CD14-positive monocyte (primary cell): ENCODE data around the gene CRYBG3. TPM values are rescaled to one million over a fixed set of nuclear protein-coding genes. Genes with fewer than 3 reads are reported as not detected.
A peak's percentile ranks its signal among the peaks of the same experiment; 100 is the strongest.

Experiments
- DNase-seq, 3 donors: peaks; one replicate each; pipeline ENCODE4 v3.0.0-alpha.2; 2011 to 2022
- H2AFZ ChIP-seq: 2 replicates; pipeline ENCODE4 v1.6.0; 2012; ENCODE audit warnings: mild to moderate bottlenecking, low read depth, low read length, inconsistent platforms; ENCODE audit not compliant: insufficient read depth, poor library complexity, severe bottlenecking
- H3K27ac ChIP-seq, 2 donors: 1 replicate in 1 of 2; 2 replicates in 1 of 2; pipeline ENCODE4 v1.5.1; 2012 to 2013; ENCODE audit warnings: low read length in 2 of 2, control low read depth in 1 of 2, inconsistent platforms in 1 of 2, low read depth in 1 of 2, mild to moderate bottlenecking in 1 of 2
- H3K27me3 ChIP-seq, 2 donors: one replicate each; pipeline versions ENCODE4 v1.6.0 to v1.6.1; 2011 to 2013; ENCODE audit warnings: low read length in 2 of 2; ENCODE audit not compliant: control insufficient read depth in 2 of 2, insufficient read depth in 2 of 2
- H3K36me3 ChIP-seq, 2 donors: replicated peaks in 1 of 2; 1 replicate in 1 of 2; 2 replicates in 1 of 2; pipeline versions ENCODE4 v1.5.1 to v1.6.1; 2012 to 2013; ENCODE audit warnings: low read length in 2 of 2, control low read depth in 1 of 2, inconsistent platforms in 1 of 2, mild to moderate bottlenecking in 1 of 2; ENCODE audit not compliant: insufficient read depth in 2 of 2, control insufficient read depth in 1 of 2
- H3K4me1 ChIP-seq, 2 donors: 1 replicate in 1 of 2; 2 replicates in 1 of 2; pipeline versions ENCODE4 v1.5.1 to v1.6.1; 2012 to 2013; ENCODE audit warnings: low read length in 2 of 2, control low read depth in 1 of 2, inconsistent platforms in 1 of 2, mild to moderate bottlenecking in 1 of 2, moderate library complexity in 1 of 2; ENCODE audit not compliant: insufficient read depth in 2 of 2, control insufficient read depth in 1 of 2
- H3K4me2 ChIP-seq: replicated peaks from 2 replicates; pipeline ENCODE3; 2012; ENCODE audit warnings: low read length, moderate library complexity, mild to moderate bottlenecking; ENCODE audit not compliant: poor library complexity, severe bottlenecking; ENCODE audit errors: extremely low read depth
- H3K4me3 ChIP-seq, 3 experiments: fragments of 200-600 bp in 1 of 3; sonication (generic) in 1 of 3; replicated peaks in 1 of 3; 1 replicate in 2 of 3; 2 replicates in 1 of 3; pipeline ENCODE4 v1.5.1; 2011 to 2013; ENCODE audit warnings: low read length in 3 of 3, mild to moderate bottlenecking in 3 of 3, control low read depth in 2 of 3, low read depth in 2 of 3, inconsistent platforms in 1 of 3, moderate library complexity in 1 of 3
- H3K79me2 ChIP-seq: 2 replicates; pipeline ENCODE4 v1.6.0; 2012; ENCODE audit warnings: mild to moderate bottlenecking, control low read depth, inconsistent platforms, low read length, moderate library complexity; ENCODE audit not compliant: insufficient read depth
- H3K9ac ChIP-seq: 2 replicates; pipeline ENCODE4 v1.6.0; 2017; ENCODE audit warnings: low read length, mild to moderate bottlenecking; ENCODE audit not compliant: insufficient read depth, poor library complexity, severe bottlenecking
- H3K9me3 ChIP-seq, 2 donors: replicated peaks in 1 of 2; 1 replicate in 1 of 2; 2 replicates in 1 of 2; pipeline versions ENCODE4 v1.5.1 to v1.6.1; 2012 to 2013; ENCODE audit warnings: low read length in 2 of 2, control low read depth in 1 of 2; ENCODE audit not compliant: control insufficient read depth in 1 of 2, insufficient read depth in 1 of 2
- H4K20me1 ChIP-seq: 2 replicates; pipeline ENCODE4 v1.6.0; 2012; ENCODE audit warnings: mild to moderate bottlenecking, low read length, control low read depth, moderate library complexity; ENCODE audit not compliant: insufficient read depth
- H3K27ac Mint-ChIP-seq, 7 donors: one replicate each; pipeline ENCODE4 v1.8.0; 2020; ENCODE audit warnings: mild to moderate bottlenecking in 7 of 7, mixed read lengths in 7 of 7, moderate library complexity in 6 of 7, inconsistent platforms in 2 of 7
- H3K27me3 Mint-ChIP-seq, 3 donors: one replicate each; pipeline ENCODE4 v1.8.0; 2021 to 2022; ENCODE audit warnings: low read depth in 3 of 3, mild to moderate bottlenecking in 3 of 3, mixed read lengths in 3 of 3, moderate library complexity in 3 of 3, inconsistent platforms in 1 of 3
- H3K36me3 Mint-ChIP-seq, 2 donors: one replicate each; pipeline ENCODE4 v1.8.0; 2020; ENCODE audit warnings: mixed read lengths in 2 of 2, inconsistent platforms in 1 of 2, mild to moderate bottlenecking in 1 of 2
- H3K4me1 Mint-ChIP-seq: one replicate; pipeline ENCODE4 v1.8.0; 2020; ENCODE audit warnings: mild to moderate bottlenecking, mixed read lengths
- H3K4me3 Mint-ChIP-seq, 2 donors: one replicate each; pipeline ENCODE4 v1.8.0; 2020; ENCODE audit warnings: mild to moderate bottlenecking in 2 of 2, mixed read lengths in 2 of 2, moderate library complexity in 1 of 2
- H3K9me3 Mint-ChIP-seq, 7 donors: one replicate each; pipeline ENCODE4 v1.8.0; 2020 to 2022; ENCODE audit warnings: mixed read lengths in 7 of 7, mild to moderate bottlenecking in 6 of 7, moderate library complexity in 6 of 7, inconsistent platforms in 2 of 7
- WGBS: methylation state at CpG from one replicate; pipeline ENCODE4 v1.1.5; 2013; ENCODE audit warnings: missing lambda C conversion rate; ENCODE audit not compliant: insufficient coverage; 5-methylcytosine and 5-hydroxymethylcytosine counted together
- intact Hi-C, 2 donors: fragments of 100-400 bp; cut with micrococcal nuclease; formaldehyde crosslinking; loops; one replicate each; pipeline versions ENCODE4 v1.15.0 to v1.15.1; 2023
- polyA plus RNA-seq, 3 donors: library from polyadenylated mRNA; depleted of rRNA in 1 of 3; unstranded in 2 of 3; stranded (reverse) in 1 of 3; fragments of 300-500 nt in 2 of 3; fragments of >200 nt in 1 of 3; fragmentation: Illumina TruSeq in 2 of 3; gene quantifications; 1 replicate in 2 of 3; 2 replicates in 1 of 3; pipeline ENCODE4 v1.2.3, GENCODE V29; 2012 to 2021
- TF ChIP-seq, protein P1 (sequence below): fragments of 200-600 bp; IDR thresholded peaks from one replicate; pipeline ENCODE4 v1.8.0; 2022; ENCODE audit warnings: antibody characterized with exemption, mild to moderate bottlenecking

Gene CRYBG3
- polyA plus RNA-seq, 3 donors, result 2.3 to 6.8 (median 5.3) TPM

DNA sequence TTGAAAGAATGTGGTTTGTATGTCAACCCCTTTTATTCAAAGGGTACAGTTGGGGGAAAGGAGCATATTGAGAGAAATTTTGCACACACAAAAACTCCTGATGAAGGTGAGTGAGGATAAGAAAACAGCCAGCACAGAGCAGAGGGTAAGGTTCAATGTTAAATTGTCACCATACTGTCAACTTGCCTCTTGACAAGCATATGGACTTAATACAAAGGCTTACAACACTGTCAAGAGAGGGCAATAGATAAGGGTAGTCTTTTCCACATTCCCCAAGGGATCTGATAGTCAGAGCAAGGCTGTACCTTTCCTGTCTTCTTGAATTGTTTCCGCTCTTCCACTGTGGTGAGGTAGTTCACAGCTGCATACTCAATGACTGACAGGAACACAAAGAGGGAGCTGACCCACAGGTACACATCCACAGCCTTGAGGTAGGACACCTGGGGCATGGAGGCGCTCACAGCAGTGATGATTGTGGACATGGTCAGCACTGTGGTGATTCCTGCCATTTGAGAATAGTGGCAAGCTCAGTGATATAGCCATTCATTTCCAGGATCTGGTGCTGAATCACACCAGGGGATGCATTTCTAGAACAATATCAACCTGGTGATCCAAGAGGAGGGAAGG, 170.8 kb downstream of the CRYBG3 start:
- H3K4me1 Mint-ChIP-seq, result peaks cover 15% of the 10 kb centered on the region
- peaks cover 0 to 8% (median 2%) of the 10 kb centered on the region in 7 donors for H3K9me3 Mint-ChIP-seq

DNA sequence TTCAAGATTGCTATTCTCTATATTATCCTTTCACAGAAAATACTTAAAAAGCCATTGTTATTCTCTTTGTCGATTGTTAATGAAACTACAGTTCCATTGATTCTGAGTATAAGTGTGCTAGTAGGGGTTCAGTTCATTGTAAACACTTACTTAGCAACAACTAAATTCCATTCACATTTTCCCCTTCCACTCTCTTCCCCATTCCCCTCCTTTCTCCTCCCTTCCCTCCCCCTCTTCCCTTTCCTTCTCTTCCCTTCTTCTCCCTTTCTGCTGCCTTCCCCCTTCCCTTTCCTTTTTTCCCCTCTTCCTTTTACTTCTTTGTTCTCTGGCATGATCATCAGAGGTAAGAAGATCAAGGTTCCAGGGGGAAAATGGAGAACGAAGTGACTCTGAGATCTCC, 171.7 kb downstream of the CRYBG3 start:
- no peak overlapping the region for H3K4me2 ChIP-seq
- Mint-ChIP-seq H3K4me1 (peaks cover 15% of the 10 kb centered on the region), H3K27me3 (peaks cover 0 to 1% (median 0%) of the 10 kb centered on the region in 3 donors), H3K4me3 (no peak overlapping the region), H3K36me3 (no peaks in the 10 kb centered on the region), H3K9me3 (peaks cover 0 to 5% (median 0%) of the 10 kb centered on the region in 7 donors), H3K27ac (no peak overlapping the region)
- H3K36me3 ChIP-seq, result no peaks in the 10 kb centered on the region
- no CpG with 5 or more reads among the region's 2 CpGs for WGBS
- H3K27ac ChIP-seq, result no peak overlapping the region
- no peak for DNase-seq
- TF ChIP-seq, protein P1, sequence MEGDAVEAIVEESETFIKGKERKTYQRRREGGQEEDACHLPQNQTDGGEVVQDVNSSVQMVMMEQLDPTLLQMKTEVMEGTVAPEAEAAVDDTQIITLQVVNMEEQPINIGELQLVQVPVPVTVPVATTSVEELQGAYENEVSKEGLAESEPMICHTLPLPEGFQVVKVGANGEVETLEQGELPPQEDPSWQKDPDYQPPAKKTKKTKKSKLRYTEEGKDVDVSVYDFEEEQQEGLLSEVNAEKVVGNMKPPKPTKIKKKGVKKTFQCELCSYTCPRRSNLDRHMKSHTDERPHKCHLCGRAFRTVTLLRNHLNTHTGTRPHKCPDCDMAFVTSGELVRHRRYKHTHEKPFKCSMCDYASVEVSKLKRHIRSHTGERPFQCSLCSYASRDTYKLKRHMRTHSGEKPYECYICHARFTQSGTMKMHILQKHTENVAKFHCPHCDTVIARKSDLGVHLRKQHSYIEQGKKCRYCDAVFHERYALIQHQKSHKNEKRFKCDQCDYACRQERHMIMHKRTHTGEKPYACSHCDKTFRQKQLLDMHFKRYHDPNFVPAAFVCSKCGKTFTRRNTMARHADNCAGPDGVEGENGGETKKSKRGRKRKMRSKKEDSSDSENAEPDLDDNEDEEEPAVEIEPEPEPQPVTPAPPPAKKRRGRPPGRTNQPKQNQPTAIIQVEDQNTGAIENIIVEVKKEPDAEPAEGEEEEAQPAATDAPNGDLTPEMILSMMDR, result no peak
- H3K4me3 ChIP-seq, result no peak overlapping the region
- H3K4me1 ChIP-seq, result peaks cover 9 to 12% of the 10 kb centered on the region in 2 donors
- H4K20me1 ChIP-seq, result no peaks in the 10 kb centered on the region
- intact Hi-C loops, result no loop called here
- H3K27me3 ChIP-seq, result no peaks in the 10 kb centered on the region
- H2AFZ ChIP-seq, result no peak overlapping the region
- H3K9me3 ChIP-seq, result no peaks in the 10 kb centered on the region
- H3K79me2 ChIP-seq, result no peaks in the 10 kb centered on the region
- H3K9ac ChIP-seq, result no peak overlapping the region

More for the DNA sequence above, 170.8 kb downstream of the CRYBG3 start:
- Histone ChIP-seq H4K20me1 (no peaks in the 10 kb centered on the region), H3K4me1 (peaks cover 9 to 12% of the 10 kb centered on the region in 2 donors), H3K36me3 (no peaks in the 10 kb centered on the region), H3K27ac (no peak overlapping the region), H2AFZ (no peak overlapping the region), H3K9me3 (no peaks in the 10 kb centered on the region), H3K79me2 (no peaks in the 10 kb centered on the region), H3K9ac (no peak overlapping the region), H3K4me2 (no peak overlapping the region), H3K27me3 (no peaks in the 10 kb centered on the region), H3K4me3 (no peak overlapping the region)
- Mint-ChIP-seq H3K4me3 (no peak overlapping the region), H3K36me3 (no peaks in the 10 kb centered on the region), H3K27ac (peak overlapping the region in 1 of 7 donors; percentile 42), H3K27me3 (peaks cover 0 to 1% (median 0%) of the 10 kb centered on the region in 3 donors)
- no peak for DNase-seq
- TF ChIP-seq, protein P1, result no peak
- intact Hi-C loops, result no loop called here
- WGBS, result 100% methylated on average over 1 of the region's 2 CpGs
